Naive thymus-derived CD8-positive, alpha-beta T cell (primary cell): ENCODE data around the gene XRRA1. TPM values are rescaled to one million over a fixed set of nuclear protein-coding genes. Genes with fewer than 3 reads are reported as not detected.
"Not testable (repeated sequence)": the region's sequence is repeated elsewhere in the genome, so short reads cannot be mapped to it uniquely, and the experiment has no call there.

Source experiments
- ATAC-seq, 2 donors: fragments of 150-1000 bp; cut with Tn5 transposase in 1 of 2; sonication (Bioruptor Pico), chemical (Tn5 transposase) in 1 of 2; 1 replicate in 1 of 2; 2 replicates in 1 of 2; pipeline ENCODE4 v1.10.0; 2021; ENCODE audit warnings: mild to moderate bottlenecking in 2 of 2, moderate library complexity in 2 of 2
- POLR2A ChIA-PET: fragments of 350-600 bp; sonication (Branson Sonifier 250); formaldehyde crosslinking; loops from one replicate; lab custom pipeline; 2021; ENCODE audit warnings: antibody characterized with exemption; lab: Charles Lee
- DNase-seq, 10 donors: peaks; one replicate each; pipeline versions ENCODE4 v3.0.0 to v3.0.0-alpha.2; 2020 to 2022
- H3K27ac Mint-ChIP-seq, 10 donors: one replicate each; pipeline ENCODE4 v1.8.0; 2020 to 2022; ENCODE audit warnings: mild to moderate bottlenecking in 10 of 10, mixed read lengths in 10 of 10, moderate library complexity in 4 of 10, inconsistent platforms in 1 of 10
- H3K27me3 Mint-ChIP-seq, 5 donors: one replicate each; pipeline ENCODE4 v1.8.0; 2021 to 2022; ENCODE audit warnings: mixed read lengths in 5 of 5
- H3K36me3 Mint-ChIP-seq, 3 donors: one replicate each; pipeline ENCODE4 v1.8.0; 2020 to 2022; ENCODE audit warnings: mixed read lengths in 3 of 3, mild to moderate bottlenecking in 2 of 3, inconsistent platforms in 1 of 3
- H3K4me1 Mint-ChIP-seq, 4 donors: one replicate each; pipeline ENCODE4 v1.8.0; 2021 to 2022; ENCODE audit warnings: mixed read lengths in 4 of 4
- H3K4me3 Mint-ChIP-seq, 10 donors: one replicate each; pipeline ENCODE4 v1.8.0; 2020 to 2022; ENCODE audit warnings: mild to moderate bottlenecking in 10 of 10, mixed read lengths in 10 of 10, moderate library complexity in 6 of 10, inconsistent platforms in 1 of 10
- H3K9me3 Mint-ChIP-seq, 9 donors: one replicate each; pipeline ENCODE4 v1.8.0; 2020 to 2022; ENCODE audit warnings: mixed read lengths in 9 of 9, mild to moderate bottlenecking in 3 of 9, inconsistent platforms in 1 of 9, moderate library complexity in 1 of 9
- polyA plus RNA-seq, 3 donors: library from polyadenylated mRNA; unstranded; fragments of 300-500 nt; fragmentation: Illumina TruSeq; gene quantifications; one replicate each; pipeline ENCODE4 v1.2.3, GENCODE V29; 2021
- total RNA-seq, 8 experiments: library from RNA in 2 of 8; stranded (reverse) in 2 of 8; gene quantifications; one replicate each; pipeline ENCODE4 v1.2.3 and lab custom pipeline; 2021 to 2026

The XRRA1 gene
- total and polyA plus RNA-seq, 5 experiments from 2014 or later: 7.2 to 62.4 (median 14.2) TPM

DNA sequence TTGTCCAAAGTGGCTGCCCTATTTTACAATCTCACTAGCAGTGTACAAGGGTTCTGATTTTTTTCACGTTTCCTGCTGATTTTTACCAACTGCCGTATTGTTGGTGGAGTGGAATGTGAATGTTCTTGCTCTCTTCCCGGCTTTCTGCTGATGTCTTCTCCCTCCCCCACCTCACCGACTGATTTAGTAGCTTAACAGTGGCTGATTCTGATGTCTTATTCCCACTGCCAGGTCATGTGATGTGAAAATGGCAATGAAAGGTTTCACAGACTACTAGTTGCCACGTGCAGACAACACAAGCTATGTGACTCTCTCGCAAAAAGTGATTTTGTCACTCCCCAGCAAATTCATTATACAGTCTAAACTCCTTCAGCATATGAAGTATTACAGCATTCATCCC, 22.5 kb upstream of the XRRA1 start:
- POLR2A ChIA-PET: interaction anchor here (1.4 kb wide), 1 partner anchor 11 kb away, joined by 4 read pairs; no protein-coding TSS in a partner anchor
- Mint-ChIP-seq H3K4me3 (no peak overlapping the region), H3K36me3 (peaks cover 0 to 96% (median 29%) of the 10 kb centered on the region in 3 donors), H3K9me3 (no peaks in the 10 kb centered on the region), H3K27me3 (no peaks in the 10 kb centered on the region), H3K27ac (no peak overlapping the region), H3K4me1 (peaks cover 0 to 15% (median 1%) of the 10 kb centered on the region in 4 donors)
- no peak for DNase-seq
- ATAC-seq: no peak

DNA sequence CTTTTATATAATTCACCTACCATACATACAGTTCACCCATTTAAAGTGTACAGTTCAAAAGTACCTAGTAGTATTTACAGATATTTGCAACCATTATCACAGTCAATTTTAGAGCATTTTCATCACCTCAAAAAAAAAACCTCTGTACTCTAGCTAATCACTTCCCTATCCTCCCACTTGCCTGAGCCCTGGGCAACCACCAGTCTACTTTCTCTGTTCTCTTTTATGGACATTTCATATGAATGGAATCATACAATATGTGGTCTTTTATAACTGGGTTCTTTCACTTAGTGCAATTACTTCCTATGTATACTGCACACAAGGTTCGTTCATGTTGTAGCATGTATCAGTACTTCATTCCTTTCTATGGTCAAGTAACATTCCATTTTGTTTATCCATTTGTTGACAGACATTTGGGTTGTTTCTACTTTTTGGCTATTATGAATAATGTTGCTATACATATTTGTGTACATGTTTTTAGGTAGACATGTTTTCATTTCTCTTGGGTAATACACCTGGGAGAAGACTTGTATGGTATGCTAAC, 22.0 kb upstream of the XRRA1 start:
- Mint-ChIP-seq H3K27me3 (no peaks in the 10 kb centered on the region), H3K4me3 (no peak overlapping the region), H3K9me3 (no peaks in the 10 kb centered on the region), H3K36me3 (peaks cover 0 to 95% (median 26%) of the 10 kb centered on the region in 3 donors), H3K27ac (peak overlapping the region in 1 of 10 donors; percentile 7), H3K4me1 (peaks cover 0 to 15% (median 1%) of the 10 kb centered on the region in 4 donors)
- no peak for DNase-seq
- POLR2A ChIA-PET: no interaction called here
- no peak for ATAC-seq

DNA sequence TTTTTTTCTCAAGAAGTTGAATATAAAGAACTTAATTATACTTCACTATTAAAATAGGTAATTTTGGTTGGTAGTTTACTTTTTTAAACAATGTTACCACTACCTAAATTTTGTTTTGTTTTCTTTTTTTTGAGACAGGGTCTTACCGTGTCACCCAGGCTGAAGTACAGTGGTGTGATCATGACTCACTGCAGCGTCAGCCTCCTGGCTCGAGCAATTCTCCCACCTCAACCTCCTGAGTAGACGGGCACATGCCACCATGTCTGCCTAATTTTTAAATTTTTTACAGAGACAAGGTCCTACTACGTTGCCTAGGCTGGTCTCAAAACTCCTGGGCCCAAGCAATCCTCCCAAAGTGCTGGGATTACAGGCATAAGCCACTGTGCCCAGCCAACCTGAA, 17.8 kb upstream of the XRRA1 start:
- POLR2A ChIA-PET: no interaction called here
- no peak overlapping the region for H3K4me3 Mint-ChIP-seq
- peaks cover 0 to 89% (median 9%) of the 10 kb centered on the region in 3 donors for H3K36me3 Mint-ChIP-seq
- H3K27ac Mint-ChIP-seq: no peak overlapping the region
- no peaks in the 10 kb centered on the region for H3K27me3 Mint-ChIP-seq
- H3K4me1 Mint-ChIP-seq: peaks cover 14 to 27% (median 23%) of the 10 kb centered on the region in 4 donors
- ATAC-seq (no peak), DNase-seq (no peak)
- H3K9me3 Mint-ChIP-seq: no peaks in the 10 kb centered on the region

DNA sequence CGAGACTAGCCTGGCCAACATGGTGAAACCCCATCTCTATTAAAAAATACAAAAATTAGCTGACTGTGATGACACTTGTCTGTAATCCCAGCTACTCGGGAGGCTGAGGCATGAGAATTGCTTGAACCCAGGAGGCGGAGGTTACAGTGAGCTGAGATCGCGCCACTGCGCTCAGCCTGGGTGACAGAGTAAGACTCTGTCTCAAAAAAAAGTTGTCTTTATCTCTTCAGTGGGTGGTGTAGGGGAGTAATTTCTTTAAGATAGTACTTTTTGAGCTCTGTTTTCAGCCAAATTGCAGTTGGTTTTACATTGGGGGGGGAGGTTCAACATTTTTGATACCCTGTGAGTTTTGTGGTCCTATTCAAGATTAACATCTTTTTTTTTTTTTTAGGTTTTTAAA, 11.2 kb upstream of the XRRA1 start:
- ATAC-seq, H3K9me3 Mint-ChIP-seq, H3K27me3 Mint-ChIP-seq, DNase-seq: not testable (repeated sequence)
- Mint-ChIP-seq H3K27ac (peak overlapping the region in 3 of 10 donors; percentile 28 to 80 (median 67)), H3K4me3 (peak overlapping the region in 1 of 10 donors; percentile 39), H3K4me1 (peaks cover 36 to 79% (median 77%) of the 10 kb centered on the region in 4 donors), H3K36me3 (peaks cover 0 to 68% (median 4%) of the 10 kb centered on the region in 3 donors)
- POLR2A ChIA-PET: interaction anchor here (1.3 to 1.8 kb wide), 2 partner anchors 11 to 12 kb away, joined by 4 to 7 read pairs; partner anchors contain the start of genes SPCS2 and XRRA1

DNA sequence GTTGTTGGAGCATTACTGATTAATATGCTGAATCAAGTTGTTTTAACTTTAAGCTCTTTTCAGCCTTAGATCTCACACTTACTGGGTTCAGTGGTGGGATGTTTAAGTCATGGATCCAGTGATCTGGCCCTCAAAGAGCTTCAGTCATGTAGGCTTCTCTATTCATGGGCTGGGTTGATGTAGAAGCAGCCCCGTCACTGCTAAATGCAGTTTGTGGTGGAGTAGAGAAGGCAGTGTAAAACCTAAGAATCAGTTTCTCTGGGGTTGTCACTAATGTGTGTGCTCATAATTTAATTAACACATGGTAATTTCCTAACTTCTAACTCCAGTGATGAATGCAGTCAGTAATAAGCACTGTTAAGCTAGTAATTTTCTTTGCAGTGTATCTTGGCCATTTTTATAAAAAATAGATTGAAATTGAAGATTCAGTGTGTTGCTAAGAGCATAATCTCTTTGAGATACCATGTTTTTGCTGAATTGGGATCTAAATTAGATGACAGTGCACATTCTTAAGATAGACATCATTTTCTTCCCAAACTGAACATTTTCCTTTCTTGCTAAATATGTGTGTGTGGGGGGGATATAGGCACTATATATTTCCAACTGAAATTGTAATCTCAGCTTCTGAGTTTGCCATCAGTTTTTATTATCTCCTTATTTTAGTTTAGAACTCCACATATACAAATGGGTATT, 9.2 kb upstream of the XRRA1 start:
- no peak for ATAC-seq
- Mint-ChIP-seq H3K9me3 (no peaks in the 10 kb centered on the region), H3K27ac (peak overlapping the region in 1 of 10 donors; percentile 0), H3K4me1 (peaks cover 44 to 92% (median 82%) of the 10 kb centered on the region in 4 donors), H3K4me3 (no peak overlapping the region), H3K27me3 (no peaks in the 10 kb centered on the region), H3K36me3 (peaks cover 0 to 68% (median 4%) of the 10 kb centered on the region in 3 donors)
- no peak for DNase-seq
- POLR2A ChIA-PET: no interaction called here

DNA sequence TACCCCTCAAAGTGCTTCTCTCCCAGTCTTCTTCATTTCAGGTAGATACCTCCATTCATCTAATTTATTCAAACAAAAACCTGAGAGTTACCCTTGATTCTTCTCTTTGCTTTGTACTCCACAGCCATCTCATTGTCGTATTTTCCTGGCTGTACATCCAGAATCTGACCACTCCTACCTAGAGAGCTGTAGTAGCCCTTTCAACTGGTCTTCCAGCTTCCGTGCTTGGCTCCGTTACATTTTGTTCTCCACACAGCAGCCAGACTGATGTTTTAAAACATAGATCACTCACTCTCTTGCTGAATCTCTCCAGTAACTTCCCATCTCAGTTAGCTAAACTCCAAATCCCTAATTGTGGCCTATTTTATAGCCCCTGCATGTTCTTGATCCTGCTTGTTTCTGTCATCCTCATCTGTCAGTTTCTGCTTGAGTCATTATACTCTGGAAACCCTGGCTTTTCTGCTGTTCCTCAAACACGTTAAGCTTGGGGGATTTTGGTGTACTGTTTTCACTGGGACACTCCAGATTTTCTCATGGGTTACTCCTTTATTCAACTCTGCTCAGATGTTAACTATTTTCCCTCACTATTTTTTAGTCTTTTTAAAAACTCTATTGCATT, 7.6 kb upstream of the XRRA1 start:
- POLR2A ChIA-PET: no interaction called here
- DNase-seq (no peak), ATAC-seq (no peak)
- no peaks in the 10 kb centered on the region for H3K27me3 Mint-ChIP-seq
- peaks cover 40 to 88% (median 76%) of the 10 kb centered on the region in 4 donors for H3K4me1 Mint-ChIP-seq
- H3K9me3 Mint-ChIP-seq: no peaks in the 10 kb centered on the region
- peak overlapping the region in 1 of 10 donors; percentile 0 for H3K4me3 Mint-ChIP-seq
- peak overlapping the region in 4 of 10 donors; percentile 7 to 63 (median 22) for H3K27ac Mint-ChIP-seq
- H3K36me3 Mint-ChIP-seq: peaks cover 0 to 63% (median 4%) of the 10 kb centered on the region in 3 donors

DNA sequence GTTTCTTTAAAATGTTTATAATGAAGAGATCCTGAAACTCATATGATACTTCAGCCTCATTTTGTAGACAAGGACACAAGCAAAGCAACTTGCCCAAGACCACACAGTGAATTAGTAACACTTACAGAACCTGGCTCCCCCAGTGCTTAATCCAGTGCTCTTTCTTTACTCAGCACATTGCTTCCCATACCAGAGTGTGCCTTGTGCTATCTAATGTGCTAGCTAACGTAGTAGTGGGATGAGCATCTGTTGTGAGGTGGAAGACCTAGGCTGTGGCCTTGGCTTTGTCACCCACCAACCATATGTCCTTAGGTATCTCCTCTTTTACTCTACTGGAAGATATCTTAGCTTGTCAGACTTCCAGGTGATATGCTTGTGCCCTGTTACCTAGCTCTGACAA, 5.3 kb upstream of the XRRA1 start:
- no peak overlapping the region for H3K4me3 Mint-ChIP-seq
- no peak overlapping the region for H3K27ac Mint-ChIP-seq
- H3K36me3 Mint-ChIP-seq: peaks cover 0 to 57% (median 4%) of the 10 kb centered on the region in 3 donors
- POLR2A ChIA-PET: interaction anchor here (0.6 kb wide), 1 partner anchor 33 kb away, joined by 10 read pairs; no protein-coding TSS in a partner anchor
- ATAC-seq (no peak), DNase-seq (no peak)
- no peaks in the 10 kb centered on the region for H3K9me3 Mint-ChIP-seq
- no peaks in the 10 kb centered on the region for H3K27me3 Mint-ChIP-seq
- H3K4me1 Mint-ChIP-seq: peaks cover 45 to 88% (median 81%) of the 10 kb centered on the region in 4 donors

DNA sequence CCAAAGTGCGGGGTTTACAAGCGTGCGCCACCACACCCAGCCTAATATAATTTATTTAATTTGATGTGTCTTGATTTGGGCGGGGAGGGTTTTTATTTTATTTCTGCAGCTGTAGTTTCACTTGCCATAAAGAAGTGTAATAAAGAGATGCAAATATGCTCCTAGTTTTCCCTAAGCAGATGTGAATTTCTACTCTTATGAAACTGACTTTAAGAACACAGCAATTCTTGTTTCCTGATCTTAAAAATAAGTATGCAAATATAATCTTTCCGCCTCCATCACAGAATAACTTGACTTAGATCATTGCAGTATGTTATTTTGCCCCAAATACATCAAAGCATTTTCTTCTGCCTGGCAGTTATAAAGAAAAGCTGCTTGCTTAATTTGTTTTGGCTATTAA, 4.6 kb upstream of the XRRA1 start:
- Mint-ChIP-seq H3K27ac (peak overlapping the region in 1 of 10 donors; percentile 21), H3K36me3 (peaks cover 0 to 50% (median 4%) of the 10 kb centered on the region in 3 donors), H3K4me1 (peaks cover 44 to 86% (median 80%) of the 10 kb centered on the region in 4 donors), H3K27me3 (peaks cover 0 to 2% (median 0%) of the 10 kb centered on the region in 5 donors), H3K4me3 (peak overlapping the region in 1 of 10 donors; percentile 30), H3K9me3 (no peaks in the 10 kb centered on the region)
- ATAC-seq (no peak), DNase-seq (no peak)
- POLR2A ChIA-PET: interaction anchor here (1.2 kb wide), 1 partner anchor 35 kb away, joined by 3 read pairs; the partner anchor contains the start of gene NEU3

DNA sequence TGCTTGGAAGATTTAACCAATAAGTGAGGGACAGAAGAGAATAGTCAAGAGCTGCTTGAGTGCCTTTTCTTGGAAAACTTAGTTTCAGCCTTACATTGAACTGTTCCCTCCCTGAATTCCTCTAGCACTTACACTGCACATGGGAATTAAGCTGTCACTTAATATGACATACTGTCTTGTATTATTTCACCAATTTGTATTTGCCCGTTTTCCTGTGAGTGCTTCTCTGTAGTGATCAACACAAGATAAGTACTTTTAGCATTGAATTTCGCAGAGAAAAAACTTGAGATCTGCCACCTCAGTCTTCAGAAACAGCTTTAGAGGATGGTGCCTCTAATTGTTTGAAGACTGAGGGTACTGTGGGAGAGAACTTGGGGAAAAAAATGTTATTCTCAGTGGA, 3.9 kb upstream of the XRRA1 start:
- Mint-ChIP-seq H3K9me3 (no peaks in the 10 kb centered on the region), H3K4me3 (peak overlapping the region in 2 of 10 donors; percentile 16 to 44), H3K4me1 (peaks cover 44 to 86% (median 74%) of the 10 kb centered on the region in 4 donors), H3K36me3 (peaks cover 0 to 46% (median 4%) of the 10 kb centered on the region in 3 donors), H3K27ac (no peak overlapping the region), H3K27me3 (peaks cover 0 to 2% (median 0%) of the 10 kb centered on the region in 5 donors)
- POLR2A ChIA-PET: interaction anchor here (1.2 kb wide), 1 partner anchor 36 kb away, joined by 3 read pairs; the partner anchor contains the start of gene NEU3
- ATAC-seq: no peak
- no peak for DNase-seq

DNA sequence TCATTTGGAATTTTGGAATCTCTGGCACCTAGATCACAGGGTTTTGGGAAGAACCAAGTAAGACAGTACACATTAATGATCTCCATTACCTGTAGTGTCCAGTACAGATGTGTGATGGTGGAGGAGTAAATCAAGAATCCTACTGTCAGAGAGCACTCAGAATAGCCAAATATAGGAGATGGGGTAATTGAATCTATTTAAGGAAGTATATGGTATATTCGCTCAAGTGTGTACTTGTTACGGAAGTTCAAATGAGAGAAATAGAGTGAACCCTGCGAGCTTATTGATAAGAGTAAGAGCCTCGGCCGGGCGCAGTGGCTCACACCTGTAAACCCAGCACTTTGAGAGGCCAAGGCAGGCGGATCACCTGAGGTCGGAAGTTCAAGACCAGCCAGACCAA, 2.3 kb upstream of the XRRA1 start:
- no peaks in the 10 kb centered on the region for H3K9me3 Mint-ChIP-seq
- DNase-seq (no peak), ATAC-seq (no peak)
- H3K27me3 Mint-ChIP-seq: peaks cover 0 to 2% (median 0%) of the 10 kb centered on the region in 5 donors
- H3K27ac Mint-ChIP-seq: peak overlapping the region in 6 of 10 donors; percentile 9 to 99 (median 94)
- POLR2A ChIA-PET: interaction anchor here (1.2 kb wide), 1 partner anchor 38 kb away, joined by 3 read pairs; the partner anchor contains the start of gene NEU3
- H3K4me3 Mint-ChIP-seq: peak overlapping the region in 9 of 10 donors; percentile 4 to 100 (median 95)
- peaks cover 0 to 36% (median 3%) of the 10 kb centered on the region in 3 donors for H3K36me3 Mint-ChIP-seq
- H3K4me1 Mint-ChIP-seq: peaks cover 37 to 72% (median 68%) of the 10 kb centered on the region in 4 donors

DNA sequence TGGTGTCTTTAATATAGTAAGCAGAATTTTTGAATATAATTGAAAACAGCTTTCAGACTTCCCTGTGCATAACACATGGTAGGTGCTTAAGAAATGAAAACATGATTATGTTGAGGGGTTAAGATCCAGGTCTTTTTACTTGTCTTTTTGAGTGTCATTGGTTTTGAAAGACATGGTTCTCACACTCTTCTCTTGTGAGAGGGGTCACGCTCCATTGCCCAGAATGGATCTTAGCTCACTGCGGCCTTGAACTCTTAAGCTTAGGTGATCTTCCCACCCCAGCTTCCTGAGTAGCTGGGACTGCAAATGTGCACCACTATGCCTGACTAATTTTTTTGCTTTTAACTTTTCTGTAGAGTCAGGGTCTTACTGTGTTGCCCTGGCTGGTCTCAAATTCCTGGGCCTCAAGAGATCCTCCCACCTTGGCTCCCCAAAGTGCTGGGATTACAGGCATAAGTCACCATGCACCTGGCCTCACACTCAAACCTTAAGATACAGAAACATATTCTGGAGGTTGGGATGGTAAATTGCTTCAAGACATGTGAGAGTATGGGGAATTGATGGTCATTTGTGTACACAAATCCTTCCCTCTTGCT, 1.6 kb upstream of the XRRA1 start:
- peak overlapping the region; percentile 90 to 100 (median 96) for H3K4me3 Mint-ChIP-seq
- POLR2A ChIA-PET: no interaction called here
- no peak for DNase-seq
- no peak for ATAC-seq
- no peaks in the 10 kb centered on the region for H3K9me3 Mint-ChIP-seq
- peaks cover 34 to 67% (median 64%) of the 10 kb centered on the region in 4 donors for H3K4me1 Mint-ChIP-seq
- H3K27ac Mint-ChIP-seq: peak overlapping the region; percentile 91 to 99 (median 95)
- peaks cover 0 to 2% (median 0%) of the 10 kb centered on the region in 5 donors for H3K27me3 Mint-ChIP-seq
- H3K36me3 Mint-ChIP-seq: peaks cover 0 to 36% (median 0%) of the 10 kb centered on the region in 3 donors

DNA sequence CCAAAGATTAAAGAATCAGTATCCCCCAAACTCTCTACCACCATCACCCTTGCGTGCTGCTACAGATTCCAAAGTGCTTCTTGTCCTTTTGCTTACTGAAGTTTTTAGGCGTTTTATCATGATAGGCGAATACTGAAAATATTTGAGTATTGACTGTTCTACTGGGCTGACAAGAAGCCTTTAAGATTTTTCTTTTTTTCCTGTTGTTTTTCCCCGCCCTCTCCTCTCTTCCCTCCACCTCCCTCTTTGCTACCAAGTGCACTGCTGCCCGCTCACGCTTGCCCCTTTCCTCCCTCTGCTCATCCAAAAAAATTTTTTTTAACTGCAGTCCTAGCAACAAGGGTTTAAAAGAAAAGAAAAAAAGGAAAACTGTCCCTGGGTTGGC, 854 bp upstream of the XRRA1 start:
- DNase-seq (peak in 2 of 10 donors; percentile 1 to 3), ATAC-seq (no peak)
- Mint-ChIP-seq H3K9me3 (no peaks in the 10 kb centered on the region), H3K27me3 (peaks cover 0 to 2% (median 0%) of the 10 kb centered on the region in 5 donors), H3K36me3 (peaks cover 0 to 36% (median 3%) of the 10 kb centered on the region in 3 donors), H3K4me3 (peak overlapping the region; percentile 90 to 100 (median 96)), H3K27ac (peak overlapping the region; percentile 91 to 99 (median 95)), H3K4me1 (peaks cover 36 to 61% (median 59%) of the 10 kb centered on the region in 4 donors)
- POLR2A ChIA-PET: interaction anchor here (1.7 kb wide), 1 partner anchor 457 kb away, joined by 11 read pairs; the partner anchor contains the start of gene LIPT2
